Sigmoid colon (tissue), 4 donors: ENCODE measurements around the gene TNFRSF12A.

ENCODE experiments used
- CTCF ChIP-seq, 4 experiments: fragments of 450-650 bp in 3 of 4; fragments of 200-600 bp in 1 of 4; IDR thresholded peaks; one replicate each; pipeline ENCODE4 v1.5.1; 2016 to 2019; ENCODE audit warnings: antibody characterized with exemption in 4 of 4, mild to moderate bottlenecking in 3 of 4, moderate library complexity in 2 of 4
- POLR2A ChIP-seq, 2 donors: fragments of 450-650 bp; IDR thresholded peaks; one replicate each; pipeline ENCODE4 v1.6.1; 2016; ENCODE audit warnings: antibody characterized with exemption in 2 of 2, mild to moderate bottlenecking in 2 of 2, moderate library complexity in 2 of 2
- POLR2AphosphoS5 ChIP-seq, 4 donors: sonication (generic); formaldehyde crosslinking; IDR thresholded peaks; one replicate each; pipeline ENCODE4 v1.6.1; 2017; ENCODE audit warnings: antibody characterized with exemption in 4 of 4

GRCh38 chr16:2981899-2982250, 38.3 kb upstream of the TNFRSF12A start:
- TF ChIP-seq CTCF (IDR thresholded peaks at IDR 0.05) = no peak
- TF ChIP-seq POLR2AphosphoS5 (IDR thresholded peaks at IDR 0.05) = no peak
- TF ChIP-seq POLR2A (IDR thresholded peaks at IDR 0.05) = no peak
